Astrocyte (in vitro differentiated cells and primary cell): ENCODE data around the gene VTCN1.

Source experiments
- EZH2 ChIP-seq: IDR thresholded peaks from 2 replicates; pipeline ENCODE4 v1.6.1; 2012; ENCODE audit warnings: mild to moderate bottlenecking, low read length, inconsistent platforms; ENCODE audit not compliant: insufficient read depth
- TF ChIP-seq, protein P1 (sequence below): IDR thresholded peaks from 2 replicates; pipeline ENCODE4 v1.5.1; 2011; ENCODE audit warnings: low read depth, mild to moderate bottlenecking, inconsistent platforms, low read length, moderate library complexity; ENCODE audit not compliant: insufficient read depth

DNA sequence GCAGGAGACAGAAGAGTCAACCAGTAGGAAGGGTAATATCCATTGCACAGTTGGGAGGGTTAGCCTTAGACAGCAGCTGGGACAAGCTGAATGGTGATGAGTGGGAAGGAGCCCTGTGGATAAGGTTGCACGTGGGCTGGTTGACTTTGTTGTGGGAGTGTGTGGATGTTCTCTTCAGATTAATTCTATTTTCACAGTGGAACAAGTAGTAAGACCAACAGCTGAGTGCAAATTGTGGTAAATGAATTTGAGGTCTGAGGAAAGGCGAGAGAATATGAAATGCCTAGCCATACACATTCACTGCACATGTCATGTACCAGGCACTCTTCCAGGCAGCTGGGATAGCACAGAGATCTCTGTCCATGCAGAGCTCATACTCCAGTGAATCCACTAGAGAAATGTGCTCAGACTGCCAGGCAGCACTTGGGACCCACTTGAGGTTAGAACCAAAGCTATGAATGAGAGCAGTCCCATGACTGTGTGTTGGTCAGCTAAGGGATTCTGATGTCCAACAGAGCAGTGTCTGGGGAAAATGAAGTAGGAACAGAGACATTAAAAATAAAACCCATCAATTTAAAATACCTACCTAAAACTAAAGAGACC, 25.2 kb upstream of the VTCN1 start:
- no peak for TF ChIP-seq EZH2
- TF ChIP-seq, protein P1, sequence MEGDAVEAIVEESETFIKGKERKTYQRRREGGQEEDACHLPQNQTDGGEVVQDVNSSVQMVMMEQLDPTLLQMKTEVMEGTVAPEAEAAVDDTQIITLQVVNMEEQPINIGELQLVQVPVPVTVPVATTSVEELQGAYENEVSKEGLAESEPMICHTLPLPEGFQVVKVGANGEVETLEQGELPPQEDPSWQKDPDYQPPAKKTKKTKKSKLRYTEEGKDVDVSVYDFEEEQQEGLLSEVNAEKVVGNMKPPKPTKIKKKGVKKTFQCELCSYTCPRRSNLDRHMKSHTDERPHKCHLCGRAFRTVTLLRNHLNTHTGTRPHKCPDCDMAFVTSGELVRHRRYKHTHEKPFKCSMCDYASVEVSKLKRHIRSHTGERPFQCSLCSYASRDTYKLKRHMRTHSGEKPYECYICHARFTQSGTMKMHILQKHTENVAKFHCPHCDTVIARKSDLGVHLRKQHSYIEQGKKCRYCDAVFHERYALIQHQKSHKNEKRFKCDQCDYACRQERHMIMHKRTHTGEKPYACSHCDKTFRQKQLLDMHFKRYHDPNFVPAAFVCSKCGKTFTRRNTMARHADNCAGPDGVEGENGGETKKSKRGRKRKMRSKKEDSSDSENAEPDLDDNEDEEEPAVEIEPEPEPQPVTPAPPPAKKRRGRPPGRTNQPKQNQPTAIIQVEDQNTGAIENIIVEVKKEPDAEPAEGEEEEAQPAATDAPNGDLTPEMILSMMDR, result no peak
